ENCODE data around the gene HOXA6.
A peak's percentile ranks its signal among the peaks of the same experiment; 100 is the strongest.

The HOXA6 gene

GRCh38 chr7:27147199-27148030 lies at the start of gene HOXA6:
Gene HOXA6 (minus strand): TSS chr7:27147774. CDS start chr7:27147749, 25 bp downstream.
- no peak for DNase-seq

- DNase-seq, result peak; percentile 67
Measured at GRCh38 chr7:27196287-27196767, 48.8 kb upstream of the HOXA6 start.

GRCh38 chr7:27194686-27195379 lies 47.3 kb upstream of the HOXA6 start:
- DNase-seq, result no peak

GRCh38 chr7:27194002-27194352 lies 46.4 kb upstream of the HOXA6 start:
- DNase-seq, result no peak

GRCh38 chr7:27193335-27194001 lies 45.9 kb upstream of the HOXA6 start:
- no peak for DNase-seq

- no peak for DNase-seq
Measured at GRCh38 chr7:27192546-27193334, 45.2 kb upstream of the HOXA6 start.

GRCh38 chr7:27191833-27192545 lies 44.4 kb upstream of the HOXA6 start:
- DNase-seq, result no peak

- no peak for DNase-seq
Measured at GRCh38 chr7:27191161-27191731, 43.7 kb upstream of the HOXA6 start.

GRCh38 chr7:27189997-27190748 lies 42.6 kb upstream of the HOXA6 start:
- DNase-seq, result no peak

GRCh38 chr7:27189295-27189996 lies 41.9 kb upstream of the HOXA6 start:
- DNase-seq, result no peak

- no peak for DNase-seq
Measured at GRCh38 chr7:27188386-27189294, 41.1 kb upstream of the HOXA6 start.

- DNase-seq, result no peak
Measured at GRCh38 chr7:27187475-27188385, 40.2 kb upstream of the HOXA6 start.

GRCh38 chr7:27186668-27187474 lies 39.3 kb upstream of the HOXA6 start:
- DNase-seq, result no peak

- DNase-seq, result no peak
Measured at GRCh38 chr7:27185854-27186667, 38.5 kb upstream of the HOXA6 start.

GRCh38 chr7:27185013-27185853 lies 37.7 kb upstream of the HOXA6 start, which contains the start of gene HOXA11:
Gene HOXA11 (minus strand): TSS chr7:27185232. CDS start chr7:27185144, 88 bp downstream.
- DNase-seq, result no peak
